RWPE2 (cell line): Measurements from ENCODE around the gene PDLIM3.
A peak's percentile ranks its signal among the peaks of the same experiment; 100 is the strongest.

ENCODE experiments used
- ATAC-seq: fragments of 200-7000 bp; cut with Tn5 transposase; 3 replicates; pipeline ENCODE4 v1.9.1; 2021; ENCODE audit warnings: low read depth
- DNase-seq: peaks from one replicate; pipeline ENCODE4 v3.0.0-alpha.2; 2020; ENCODE audit warnings: low spot score
- H3K27ac ChIP-seq: fragments of 450-650 bp; 2 replicates; pipeline ENCODE4 v1.5.1; 2017; ENCODE audit warnings: mild to moderate bottlenecking; ENCODE audit not compliant: poor library complexity, severe bottlenecking
- H3K27me3 ChIP-seq: fragments of 250-450 bp; sonication (Bioruptor Pico); 2 replicates; pipeline ENCODE4 v1.5.1; 2021; ENCODE audit warnings: mild to moderate bottlenecking, moderate library complexity; ENCODE audit not compliant: insufficient read depth, poor library complexity, severe bottlenecking
- H3K36me3 ChIP-seq: fragments of 250-450 bp; sonication (Bioruptor Pico); 2 replicates; pipeline ENCODE4 v1.5.1; 2020; ENCODE audit warnings: low read depth, mild to moderate bottlenecking, moderate library complexity
- H3K4me1 ChIP-seq: fragments of 250-450 bp; sonication (Bioruptor Pico); 2 replicates; pipeline ENCODE4 v1.5.1; 2021; ENCODE audit warnings: mild to moderate bottlenecking, moderate library complexity; ENCODE audit not compliant: insufficient read depth, poor library complexity, severe bottlenecking
- H3K4me3 ChIP-seq: fragments of 250-450 bp; sonication (Bioruptor Pico); 2 replicates; pipeline ENCODE4 v1.5.1; 2021; ENCODE audit warnings: mild to moderate bottlenecking, moderate library complexity; ENCODE audit not compliant: severe bottlenecking
- H3K9me3 ChIP-seq: fragments of 250-450 bp; sonication (Bioruptor Pico); 2 replicates; pipeline ENCODE4 v1.5.1; 2021; ENCODE audit warnings: mild to moderate bottlenecking, moderate library complexity; ENCODE audit not compliant: severe bottlenecking
- CTCF ChIP-seq: fragments of 450-650 bp; IDR thresholded peaks from one replicate; pipeline ENCODE4 v1.5.1; 2017; ENCODE audit warnings: mild to moderate bottlenecking, moderate library complexity; ENCODE audit not compliant: poor library complexity, severe bottlenecking

The PDLIM3 gene

GRCh38 chr4:185554365-185555126, 19.2 kb upstream of the PDLIM3 start:
- ATAC-seq (no peak), DNase-seq (no peak)
- Histone ChIP-seq H3K4me3 (no peak overlapping the region), H3K9me3 (no peaks in the 10 kb centered on the region), H3K4me1 (peaks cover 3% of the 10 kb centered on the region), H3K27me3 (no peaks in the 10 kb centered on the region), H3K27ac (no peak overlapping the region), H3K36me3 (no peaks in the 10 kb centered on the region)
- TF ChIP-seq CTCF: no peak

- no peak for TF ChIP-seq CTCF
- H3K4me1 ChIP-seq: no peaks in the 10 kb centered on the region
- DNase-seq (no peak), ATAC-seq (peak; percentile 48; the same call in 2 of the 3 replicates)
- H3K27ac ChIP-seq: no peak overlapping the region
- no peaks in the 10 kb centered on the region for H3K27me3 ChIP-seq
- no peak overlapping the region for H3K4me3 ChIP-seq
- H3K36me3 ChIP-seq: no peaks in the 10 kb centered on the region
- no peaks in the 10 kb centered on the region for H3K9me3 ChIP-seq
These were observed 16.9 kb upstream of the PDLIM3 start for GRCh38 chr4:185552254-185552653.

GRCh38 chr4:185550933-185551332, 15.6 kb upstream of the PDLIM3 start:
- H3K4me1 ChIP-seq: no peaks in the 10 kb centered on the region
- no peak overlapping the region for H3K27ac ChIP-seq
- DNase-seq: no peak
- no peak for TF ChIP-seq CTCF
- H3K9me3 ChIP-seq: no peaks in the 10 kb centered on the region
- no peaks in the 10 kb centered on the region for H3K27me3 ChIP-seq
- H3K4me3 ChIP-seq: no peak overlapping the region
- no peaks in the 10 kb centered on the region for H3K36me3 ChIP-seq
- no peak for ATAC-seq

GRCh38 chr4:185549095-185549639, 13.9 kb upstream of the PDLIM3 start:
- Histone ChIP-seq H3K27me3 (no peaks in the 10 kb centered on the region), H3K4me1 (no peaks in the 10 kb centered on the region), H3K27ac (no peak overlapping the region), H3K36me3 (no peaks in the 10 kb centered on the region), H3K9me3 (no peaks in the 10 kb centered on the region), H3K4me3 (no peak overlapping the region)
- ATAC-seq (no peak), DNase-seq (no peak)
- no peak for TF ChIP-seq CTCF

- ATAC-seq (no peak), DNase-seq (no peak)
- Histone ChIP-seq H3K27ac (no peak overlapping the region), H3K4me1 (no peaks in the 10 kb centered on the region), H3K4me3 (no peak overlapping the region), H3K27me3 (no peaks in the 10 kb centered on the region), H3K36me3 (no peaks in the 10 kb centered on the region), H3K9me3 (no peaks in the 10 kb centered on the region)
- TF ChIP-seq CTCF: no peak
These were observed 13.3 kb upstream of the PDLIM3 start for GRCh38 chr4:185548587-185548986.
